Measurements from ENCODE around the gene MEGF10.

MEGF10 gene

GRCh38 chr5:127404190-127404589 is 113.6 kb downstream of the MEGF10 start:
- no peaks in the 10 kb centered on the region for H3K4me1 ChIP-seq (ENCODE audit: insufficient read depth, low read length)
- no peaks in the 10 kb centered on the region for H3K79me2 ChIP-seq (ENCODE audit: insufficient read depth, low read length)
- DNase-seq, result no peak
- H3K4me2 ChIP-seq (ENCODE audit: insufficient read depth, low read length), result no peak overlapping the region
- H3K4me3 ChIP-seq (ENCODE audit: low read depth in 1 of 2, low read length in 2 of 2), result no peak overlapping the region
- H2AFZ ChIP-seq (ENCODE audit: low read depth, low read length), result no peak overlapping the region
- peaks cover 10% of the 10 kb centered on the region for H3K27me3 ChIP-seq (ENCODE audit: insufficient read depth, low read length, poor library complexity)
- no peak for TF ChIP-seq EZH2 (IDR thresholded peaks at IDR 0.05; ENCODE audit: borderline replicate concordance, low read depth, low read length, severe bottlenecking)
- TF ChIP-seq, protein P1, sequence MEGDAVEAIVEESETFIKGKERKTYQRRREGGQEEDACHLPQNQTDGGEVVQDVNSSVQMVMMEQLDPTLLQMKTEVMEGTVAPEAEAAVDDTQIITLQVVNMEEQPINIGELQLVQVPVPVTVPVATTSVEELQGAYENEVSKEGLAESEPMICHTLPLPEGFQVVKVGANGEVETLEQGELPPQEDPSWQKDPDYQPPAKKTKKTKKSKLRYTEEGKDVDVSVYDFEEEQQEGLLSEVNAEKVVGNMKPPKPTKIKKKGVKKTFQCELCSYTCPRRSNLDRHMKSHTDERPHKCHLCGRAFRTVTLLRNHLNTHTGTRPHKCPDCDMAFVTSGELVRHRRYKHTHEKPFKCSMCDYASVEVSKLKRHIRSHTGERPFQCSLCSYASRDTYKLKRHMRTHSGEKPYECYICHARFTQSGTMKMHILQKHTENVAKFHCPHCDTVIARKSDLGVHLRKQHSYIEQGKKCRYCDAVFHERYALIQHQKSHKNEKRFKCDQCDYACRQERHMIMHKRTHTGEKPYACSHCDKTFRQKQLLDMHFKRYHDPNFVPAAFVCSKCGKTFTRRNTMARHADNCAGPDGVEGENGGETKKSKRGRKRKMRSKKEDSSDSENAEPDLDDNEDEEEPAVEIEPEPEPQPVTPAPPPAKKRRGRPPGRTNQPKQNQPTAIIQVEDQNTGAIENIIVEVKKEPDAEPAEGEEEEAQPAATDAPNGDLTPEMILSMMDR (IDR thresholded peaks at IDR 0.05; ENCODE audit: borderline replicate concordance, extremely low read depth, low read length, poor library complexity, severe bottlenecking), result no peak
- H3K27ac ChIP-seq (ENCODE audit: low read length), result no peak overlapping the region
- no peak overlapping the region for H3K9ac ChIP-seq (ENCODE audit: low read depth, low read length)
- H4K20me1 ChIP-seq (ENCODE audit: insufficient read depth, low read length), result no peaks in the 10 kb centered on the region
- no peaks in the 10 kb centered on the region for H3K9me3 ChIP-seq (ENCODE audit: insufficient read depth, low read length, severe bottlenecking)
- no peaks in the 10 kb centered on the region for H3K36me3 ChIP-seq (ENCODE audit: insufficient read depth, low read length)
- no peak for ATAC-seq (ENCODE audit: insufficient read depth, low read depth)

- DNase-seq (no peak), ATAC-seq (ENCODE audit: insufficient read depth, low read depth) (no peak)
- no peak overlapping the region for H2AFZ ChIP-seq (ENCODE audit: low read depth, low read length)
- H3K4me1 ChIP-seq (ENCODE audit: insufficient read depth, low read length), result no peaks in the 10 kb centered on the region
- no peak overlapping the region for H3K4me2 ChIP-seq (ENCODE audit: insufficient read depth, low read length)
- no peak overlapping the region for H3K9ac ChIP-seq (ENCODE audit: low read depth, low read length)
- peaks cover 6% of the 10 kb centered on the region for H3K27me3 ChIP-seq (ENCODE audit: insufficient read depth, low read length, poor library complexity)
- TF ChIP-seq, protein P1 (IDR thresholded peaks at IDR 0.05; ENCODE audit: borderline replicate concordance, extremely low read depth, low read length, poor library complexity, severe bottlenecking), result no peak
- no peak for TF ChIP-seq EZH2 (IDR thresholded peaks at IDR 0.05; ENCODE audit: borderline replicate concordance, low read depth, low read length, severe bottlenecking)
- no peak overlapping the region for H3K27ac ChIP-seq (ENCODE audit: low read length)
- no peaks in the 10 kb centered on the region for H3K9me3 ChIP-seq (ENCODE audit: insufficient read depth, low read length, severe bottlenecking)
- no peak overlapping the region for H3K4me3 ChIP-seq (ENCODE audit: low read depth in 1 of 2, low read length in 2 of 2)
- H3K36me3 ChIP-seq (ENCODE audit: insufficient read depth, low read length), result no peaks in the 10 kb centered on the region
- no peaks in the 10 kb centered on the region for H4K20me1 ChIP-seq (ENCODE audit: insufficient read depth, low read length)
- H3K79me2 ChIP-seq (ENCODE audit: insufficient read depth, low read length), result no peaks in the 10 kb centered on the region
These were observed 115.9 kb downstream of the MEGF10 start for GRCh38 chr5:127406326-127407121.

GRCh38 chr5:127409246-127409917 is 118.8 kb downstream of the MEGF10 start:
- Histone ChIP-seq H3K27ac (ENCODE audit: low read length) (no peak overlapping the region), H3K4me1 (ENCODE audit: insufficient read depth, low read length) (no peaks in the 10 kb centered on the region), H3K9me3 (ENCODE audit: insufficient read depth, low read length, severe bottlenecking) (no peaks in the 10 kb centered on the region), H2AFZ (ENCODE audit: low read depth, low read length) (no peak overlapping the region), H3K27me3 (ENCODE audit: insufficient read depth, low read length, poor library complexity) (peaks cover 6% of the 10 kb centered on the region), H3K9ac (ENCODE audit: low read depth, low read length) (no peak overlapping the region), H4K20me1 (ENCODE audit: insufficient read depth, low read length) (no peaks in the 10 kb centered on the region), H3K79me2 (ENCODE audit: insufficient read depth, low read length) (no peaks in the 10 kb centered on the region), H3K4me3 (ENCODE audit: low read depth in 1 of 2, low read length in 2 of 2) (no peak overlapping the region), H3K36me3 (ENCODE audit: insufficient read depth, low read length) (no peaks in the 10 kb centered on the region), H3K4me2 (ENCODE audit: insufficient read depth, low read length) (no peak overlapping the region)
- no peak for DNase-seq
- ATAC-seq (ENCODE audit: insufficient read depth, low read depth), result no peak
- TF ChIP-seq EZH2 (IDR thresholded peaks at IDR 0.05; ENCODE audit: borderline replicate concordance, low read depth, low read length, severe bottlenecking), result no peak
- TF ChIP-seq, protein P1 (IDR thresholded peaks at IDR 0.05; ENCODE audit: borderline replicate concordance, extremely low read depth, low read length, poor library complexity, severe bottlenecking), result no peak
